GM18907 (cell line): ENCODE data around the gene GLI1.
"Not testable (repeated sequence)": the region's sequence is repeated elsewhere in the genome, so short reads cannot be mapped to it uniquely, and the experiment has no call there.

Experiments
- ATAC-seq: cut with Tn5 transposase; IDR thresholded peaks from one replicate; pipeline ENCODE4 v1.9.1; 2021; ENCODE audit warnings: mild to moderate bottlenecking, moderate library complexity; ENCODE audit not compliant: unreplicated experiment

The GLI1 gene

GRCh38 chr12:57475271-57476161 lies 15.9 kb downstream of the GLI1 start:
- no peak for ATAC-seq

- ATAC-seq = peak; percentile 37
These were observed 16.8 kb downstream of the GLI1 start for GRCh38 chr12:57476162-57476992.

GRCh38 chr12:57476993-57477709 lies 17.6 kb downstream of the GLI1 start:
- ATAC-seq = no peak

- ATAC-seq = no peak
These were observed 18.4 kb downstream of the GLI1 start for GRCh38 chr12:57477710-57478681.

GRCh38 chr12:57479043-57479375 lies 19.4 kb downstream of the GLI1 start:
- ATAC-seq = no peak

- ATAC-seq = no peak
These were observed 20.0 kb downstream of the GLI1 start, which contains the start of gene ARHGAP9 for GRCh38 chr12:57479376-57480115. Gene ARHGAP9, minus strand, starts transcription at chr12:57479866. Its CDS starts 460 bp downstream, at chr12:57479406.

- ATAC-seq = no peak
These were observed 22.1 kb downstream of the GLI1 start for GRCh38 chr12:57481671-57482070.

- no peak for ATAC-seq
These were observed 23.9 kb downstream of the GLI1 start for GRCh38 chr12:57483466-57483865.

- no peak for ATAC-seq
These were observed 26.1 kb downstream of the GLI1 start for GRCh38 chr12:57485695-57486094.

- no peak for ATAC-seq
These were observed 27.5 kb downstream of the GLI1 start for GRCh38 chr12:57487055-57487596.

GRCh38 chr12:57487597-57488401 lies 28.2 kb downstream of the GLI1 start, which contains the start of gene MARS1:
Gene MARS1, plus strand, starts transcription at chr12:57488068. Its CDS starts 23 bp downstream, at chr12:57488091.
- ATAC-seq = peak; percentile 96

GRCh38 chr12:57488402-57489156 lies 29.0 kb downstream of the GLI1 start:
- no peak for ATAC-seq

- no peak for ATAC-seq
These were observed 29.6 kb downstream of the GLI1 start for GRCh38 chr12:57489157-57489641.

- ATAC-seq = no peak
These were observed 30.5 kb downstream of the GLI1 start for GRCh38 chr12:57490126-57490525.

- no peak for ATAC-seq
These were observed 32.1 kb downstream of the GLI1 start for GRCh38 chr12:57491393-57492280.

- not testable (repeated sequence) for ATAC-seq
These were observed 35.6 kb downstream of the GLI1 start for GRCh38 chr12:57495051-57495701.
